ENCODE results near the gene CST9. TPM values are rescaled to one million over a fixed set of nuclear protein-coding genes. Genes with fewer than 3 reads are reported as not detected.

CST9 gene
- total and polyA plus RNA-seq, 2 of the 13 experiments (the other 11 are each of a cell fraction or from before 2014, with no cell fraction given), result 0.07 TPM; not detected in 1

DNA sequence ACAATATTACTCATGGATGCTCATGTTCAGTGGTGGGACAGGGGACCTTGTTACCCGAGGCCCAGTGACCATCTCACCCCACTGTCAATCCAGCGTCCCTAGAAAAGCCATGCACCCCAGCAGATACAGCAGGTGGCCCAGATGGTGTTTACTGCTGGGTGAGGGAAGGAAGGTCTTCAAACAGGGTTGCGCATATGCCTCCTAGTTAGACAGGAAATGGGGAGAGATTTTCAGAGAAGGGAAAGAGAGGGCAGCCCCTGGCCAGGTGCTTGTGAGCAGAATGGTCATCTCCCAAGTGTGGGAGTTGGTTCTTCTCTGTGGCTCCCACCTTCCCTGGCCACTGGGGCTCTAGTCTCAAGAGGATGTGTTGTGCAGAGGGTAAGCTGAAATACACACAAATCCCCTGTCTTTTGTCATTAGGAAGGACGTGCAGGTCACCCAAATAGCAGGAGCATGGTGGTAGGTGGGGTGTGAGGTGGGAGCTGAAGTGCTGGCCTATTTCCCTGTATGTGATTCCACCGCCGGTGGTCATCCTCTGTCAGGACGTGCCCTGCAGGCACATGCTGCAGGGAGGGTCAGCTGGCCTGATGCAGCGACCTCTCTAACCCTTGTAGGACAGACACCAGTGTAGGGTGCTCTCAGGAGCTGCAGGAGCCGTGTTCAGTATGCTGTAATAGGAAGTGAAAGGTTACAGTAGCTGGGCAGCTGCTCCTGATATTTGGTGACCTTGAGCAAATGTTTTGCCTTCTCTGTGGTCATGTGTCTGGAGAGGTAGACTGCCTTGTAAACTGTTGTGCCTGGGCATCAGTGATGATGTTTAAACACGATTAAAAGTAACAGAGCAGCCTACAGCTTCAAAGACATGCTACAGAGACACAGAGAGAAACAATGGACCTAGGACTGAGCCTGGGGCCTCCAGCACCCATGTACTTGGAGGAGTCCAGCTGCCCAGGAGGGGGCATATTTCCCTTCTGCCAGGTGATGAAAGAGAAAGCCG, 35.3 kb upstream of the CST9 start (continued):
- TF ChIP-seq BCLAF1 (IDR thresholded peaks at IDR 0.05) (no peak), ZNF615 (CRISPR knock-in tag; IDR thresholded peaks at IDR 0.05; ENCODE audit: borderline replicate concordance) (no peak), ISX (CRISPR knock-in tag; conservative IDR thresholded peaks at IDR 0.05) (no peak), ZNF546 (CRISPR knock-in tag; conservative IDR thresholded peaks at IDR 0.05) (peak; percentile 64), CCDC6 (CRISPR knock-in tag; IDR thresholded peaks at IDR 0.05) (peak; percentile 70; the same call in 1 of the 2 replicates), SP4 (CRISPR knock-in tag; IDR thresholded peaks at IDR 0.05) (0 out of 2 replicates have a peak, but pooled peaks have one; percentile 34), HMGXB4 (CRISPR knock-in tag; IDR thresholded peaks at IDR 0.05; ENCODE audit: borderline replicate concordance in 1 of 2, low read depth in 1 of 2) (peak in 1 of 2 experiments; percentile 77; a peak in 2 of 4 replicates), ZNF614 (CRISPR knock-in tag; IDR thresholded peaks at IDR 0.05; ENCODE audit: borderline replicate concordance) (peak; percentile 59; the same call in 1 of the 2 replicates), REPIN1 (CRISPR knock-in tag; IDR thresholded peaks at IDR 0.05; ENCODE audit: borderline replicate concordance, low read depth) (no peak), PAF1 (CRISPR knock-in tag; IDR thresholded peaks at IDR 0.05) (no peak), TBX2 (CRISPR knock-in tag; IDR thresholded peaks at IDR 0.05; ENCODE audit: borderline replicate concordance) (peak; percentile 17; the same call in 1 of the 2 replicates), ZNF549 (CRISPR knock-in tag; IDR thresholded peaks at IDR 0.05) (no peak), PHB2 (IDR thresholded peaks at IDR 0.05; ENCODE audit: partially characterized antibody) (no peak), HMG20B (CRISPR knock-in tag; conservative IDR thresholded peaks at IDR 0.05) (peak; percentile 76; the same call in 1 of the 2 replicates), PHF8 (CRISPR knock-in tag; IDR thresholded peaks at IDR 0.05) (peak; percentile 17; the same call in 1 of the 2 replicates), HNRNPL (IDR thresholded peaks at IDR 0.05; ENCODE audit: low read depth, low read length) (no peak), HES4 (CRISPR knock-in tag; IDR thresholded peaks at IDR 0.05; ENCODE audit: borderline replicate concordance) (no peak)
- TF ChIP-seq, protein P1, sequence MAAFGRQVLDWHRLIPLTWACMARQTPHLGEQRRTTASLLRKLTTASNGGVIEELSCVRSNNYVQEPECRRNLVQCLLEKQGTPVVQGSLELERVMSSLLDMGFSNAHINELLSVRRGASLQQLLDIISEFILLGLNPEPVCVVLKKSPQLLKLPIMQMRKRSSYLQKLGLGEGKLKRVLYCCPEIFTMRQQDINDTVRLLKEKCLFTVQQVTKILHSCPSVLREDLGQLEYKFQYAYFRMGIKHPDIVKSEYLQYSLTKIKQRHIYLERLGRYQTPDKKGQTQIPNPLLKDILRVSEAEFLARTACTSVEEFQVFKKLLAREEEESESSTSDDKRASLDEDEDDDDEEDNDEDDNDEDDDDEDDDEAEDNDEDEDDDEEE (CRISPR knock-in tag; IDR thresholded peaks at IDR 0.05), result 0 out of 2 replicates have a peak, but pooled peaks have one; percentile 13
- TF ChIP-seq, protein P2, sequence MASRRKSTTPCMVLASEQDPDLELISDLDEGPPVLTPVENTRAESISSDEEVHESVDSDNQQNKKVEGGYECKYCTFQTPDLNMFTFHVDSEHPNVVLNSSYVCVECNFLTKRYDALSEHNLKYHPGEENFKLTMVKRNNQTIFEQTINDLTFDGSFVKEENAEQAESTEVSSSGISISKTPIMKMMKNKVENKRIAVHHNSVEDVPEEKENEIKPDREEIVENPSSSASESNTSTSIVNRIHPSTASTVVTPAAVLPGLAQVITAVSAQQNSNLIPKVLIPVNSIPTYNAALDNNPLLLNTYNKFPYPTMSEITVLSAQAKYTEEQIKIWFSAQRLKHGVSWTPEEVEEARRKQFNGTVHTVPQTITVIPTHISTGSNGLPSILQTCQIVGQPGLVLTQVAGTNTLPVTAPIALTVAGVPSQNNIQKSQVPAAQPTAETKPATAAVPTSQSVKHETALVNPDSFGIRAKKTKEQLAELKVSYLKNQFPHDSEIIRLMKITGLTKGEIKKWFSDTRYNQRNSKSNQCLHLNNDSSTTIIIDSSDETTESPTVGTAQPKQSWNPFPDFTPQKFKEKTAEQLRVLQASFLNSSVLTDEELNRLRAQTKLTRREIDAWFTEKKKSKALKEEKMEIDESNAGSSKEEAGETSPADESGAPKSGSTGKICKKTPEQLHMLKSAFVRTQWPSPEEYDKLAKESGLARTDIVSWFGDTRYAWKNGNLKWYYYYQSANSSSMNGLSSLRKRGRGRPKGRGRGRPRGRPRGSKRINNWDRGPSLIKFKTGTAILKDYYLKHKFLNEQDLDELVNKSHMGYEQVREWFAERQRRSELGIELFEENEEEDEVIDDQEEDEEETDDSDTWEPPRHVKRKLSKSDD (CRISPR knock-in tag; IDR thresholded peaks at IDR 0.05; ENCODE audit: low read depth), result 0 out of 2 replicates have a peak, but pooled peaks have one; percentile 16

Data from HepG2 (cell line).